GM12878 (cell line): Measurements from ENCODE around the gene GPR68. TPM values are rescaled to one million over a fixed set of nuclear protein-coding genes. Genes with fewer than 3 reads are reported as not detected.
A peak's percentile ranks its signal among the peaks of the same experiment; 100 is the strongest.

ENCODE experiments used
- ATF2 ChIP-seq: IDR thresholded peaks from 2 replicates; pipeline ENCODE4 v1.6.1; 2012; ENCODE audit warnings: low read length, inconsistent platforms
- BCL3 ChIP-seq: IDR thresholded peaks from 2 replicates; pipeline ENCODE4 v1.6.1; 2011; ENCODE audit warnings: borderline replicate concordance, low read depth, mild to moderate bottlenecking, moderate library complexity, low read length; ENCODE audit not compliant: insufficient read depth, poor library complexity, severe bottlenecking
- BCLAF1 ChIP-seq: fragments of 450-650 bp; IDR thresholded peaks from 2 replicates; pipeline ENCODE4 v1.6.1; 2017; ENCODE audit warnings: antibody characterized with exemption, mild to moderate bottlenecking, moderate library complexity
- E4F1 ChIP-seq: fragments of 450-650 bp; IDR thresholded peaks from 2 replicates; pipeline ENCODE4 v1.6.1; 2018; ENCODE audit warnings: borderline replicate concordance, mild to moderate bottlenecking; ENCODE audit not compliant: partially characterized antibody
- IKZF1 ChIP-seq: fragments of 450-650 bp; conservative IDR thresholded peaks from 2 replicates; pipeline ENCODE4 v1.6.1; 2017; ENCODE audit warnings: antibody characterized with exemption, mild to moderate bottlenecking
- IKZF2 ChIP-seq, 2 experiments: fragments of 450-650 bp; IDR thresholded peaks; 2 replicates each; pipeline ENCODE4 v1.6.1; 2017; ENCODE audit warnings: mild to moderate bottlenecking in 2 of 2, moderate library complexity in 2 of 2
- PKNOX1 ChIP-seq: fragments of 450-650 bp; IDR thresholded peaks from 2 replicates; pipeline ENCODE4 v1.6.1; 2016; ENCODE audit warnings: mild to moderate bottlenecking
- RCOR1 ChIP-seq: conservative IDR thresholded peaks from 2 replicates; pipeline ENCODE4 v1.6.1; 2012; ENCODE audit warnings: low read depth, low read length, improper control_type of control experiment
- SRF ChIP-seq, 2 experiments: IDR thresholded peaks; 2 replicates each; pipeline ENCODE4 v1.6.1; 2011; ENCODE audit warnings: low read depth in 2 of 2, low read length in 2 of 2, mild to moderate bottlenecking in 1 of 2, moderate library complexity in 1 of 2
- SUZ12 ChIP-seq: fragments of 200-600 bp; sonication (generic); IDR thresholded peaks from one replicate; pipeline ENCODE4 v1.6.1; 2018; ENCODE audit warnings: antibody characterized with exemption, mild to moderate bottlenecking; ENCODE audit not compliant: unreplicated experiment
- ZBED1 ChIP-seq: IDR thresholded peaks from 2 replicates; pipeline ENCODE4 v1.6.1; 2016; ENCODE audit warnings: borderline replicate concordance
- ZBTB40 ChIP-seq: fragments of 450-650 bp; IDR thresholded peaks from 2 replicates; pipeline ENCODE4 v1.6.1; 2016; ENCODE audit warnings: mild to moderate bottlenecking, moderate library complexity, borderline replicate concordance
- polyA plus RNA-seq, 11 experiments: library from polyadenylated mRNA; depleted of rRNA in 4 of 11; unstranded in 6 of 11; stranded (reverse) in 5 of 11; fragments of >200 nt; fragmentation: Nextera tagmentation in 4 of 11; fragmentation: Illumina TruSeq in 1 of 11; extraction: Ambion mirVana in 4 of 11; extraction: Trizol in 1 of 11; gene quantifications; 1 replicate in 1 of 11; 2 replicates in 10 of 11; pipeline versions ENCODE4 v1.2.1 to v1.2.3, GENCODE V29; 2011 to 2016; ENCODE audit warnings: inconsistent platforms in 2 of 11, missing spikeins in 2 of 11, low read depth in 1 of 11
- total RNA-seq, 4 experiments: library from RNA; depleted of rRNA in 3 of 4; stranded (reverse); fragments of >200 nt in 3 of 4; fragmentation: Illumina TruSeq in 1 of 4; extraction: Trizol in 1 of 4; gene quantifications; 2 replicates each; pipeline versions ENCODE4 v1.2.1 to v1.2.3, GENCODE V29; 2013 to 2021

The GPR68 gene
- total and polyA plus RNA-seq, 10 of the 15 experiments (the other 5 are each of a cell fraction or from before 2014, with no cell fraction given) = 0.06 to 3.4 (median 1.8) TPM

- TF ChIP-seq E4F1 = no peak
- no peak for TF ChIP-seq BCLAF1
- no peak for TF ChIP-seq SUZ12
- TF ChIP-seq ZBED1 = no peak
- peak; percentile 98 for TF ChIP-seq IKZF1
- peak; percentile 73; the same call in 1 of the 2 replicates for TF ChIP-seq ATF2
- TF ChIP-seq PKNOX1 = peak; percentile 93
- TF ChIP-seq RCOR1 = no peak
- peak; percentile 94 to 95 for TF ChIP-seq IKZF2 (IDR thresholded peaks at IDR 0.05)
- TF ChIP-seq SRF (IDR thresholded peaks at IDR 0.05; ENCODE audit: low read depth in 2 of 2, low read length in 2 of 2) = 0 out of 4 replicates have a peak, but pooled peaks of 1 of the 2 experiments have one; percentile 22
- TF ChIP-seq ZBTB40 = no peak; the same call in 1 of the 2 replicates
- peak; percentile 88 for TF ChIP-seq BCL3
Observed at GRCh38 chr14:91228112-91229004, 16.1 kb downstream of the GPR68 start (continued).
